ENCODE data around the gene CSRNP2.
"Not testable (repeated sequence)": the region's sequence is repeated elsewhere in the genome, so short reads cannot be mapped to it uniquely, and the experiment has no call there.

Gene CSRNP2, protein sequence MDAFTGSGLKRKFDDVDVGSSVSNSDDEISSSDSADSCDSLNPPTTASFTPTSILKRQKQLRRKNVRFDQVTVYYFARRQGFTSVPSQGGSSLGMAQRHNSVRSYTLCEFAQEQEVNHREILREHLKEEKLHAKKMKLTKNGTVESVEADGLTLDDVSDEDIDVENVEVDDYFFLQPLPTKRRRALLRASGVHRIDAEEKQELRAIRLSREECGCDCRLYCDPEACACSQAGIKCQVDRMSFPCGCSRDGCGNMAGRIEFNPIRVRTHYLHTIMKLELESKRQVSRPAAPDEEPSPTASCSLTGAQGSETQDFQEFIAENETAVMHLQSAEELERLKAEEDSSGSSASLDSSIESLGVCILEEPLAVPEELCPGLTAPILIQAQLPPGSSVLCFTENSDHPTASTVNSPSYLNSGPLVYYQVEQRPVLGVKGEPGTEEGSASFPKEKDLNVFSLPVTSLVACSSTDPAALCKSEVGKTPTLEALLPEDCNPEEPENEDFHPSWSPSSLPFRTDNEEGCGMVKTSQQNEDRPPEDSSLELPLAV

DNA sequence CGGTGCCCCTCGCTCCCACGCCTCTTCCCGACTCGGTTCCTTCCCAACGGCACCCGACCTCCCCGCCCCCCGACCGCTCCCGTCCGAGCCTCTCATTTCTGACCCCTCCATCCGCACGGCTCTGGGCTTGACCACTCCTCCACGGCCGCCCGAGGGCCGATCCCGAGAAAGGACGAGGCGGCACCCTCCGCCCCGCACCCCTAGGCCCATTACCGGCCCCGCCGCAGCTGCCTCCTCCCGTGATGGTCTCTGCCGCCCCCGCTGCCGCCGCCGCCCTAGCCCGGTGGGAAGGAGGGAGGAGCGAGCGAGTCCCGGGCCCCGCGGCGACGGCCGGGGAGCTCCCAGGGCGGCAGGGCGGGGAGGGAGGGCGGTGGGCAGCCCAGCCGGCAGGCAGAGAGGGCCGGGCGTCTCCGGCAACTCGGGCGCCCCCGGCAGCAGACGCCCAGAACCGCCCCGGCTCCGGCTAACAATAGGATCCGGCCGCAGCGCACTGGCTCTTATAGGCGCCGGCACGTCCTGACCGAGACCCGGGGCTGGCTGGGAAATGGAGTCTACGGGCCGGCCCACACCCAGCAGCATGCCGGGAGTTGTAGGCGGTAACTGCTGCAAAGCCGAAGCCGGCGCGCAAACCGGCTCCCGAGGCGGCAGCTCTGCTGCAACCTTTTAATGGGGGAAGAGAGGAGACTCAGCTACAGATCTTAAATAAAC lies at the start of gene CSRNP2:
CSRNP2 (minus strand) TSS at position 471 of the 708 bp plus-strand sequence. CDS start 7,035 bp downstream, outside the sequence.
- DNase-seq = peak; percentile 97

DNA sequence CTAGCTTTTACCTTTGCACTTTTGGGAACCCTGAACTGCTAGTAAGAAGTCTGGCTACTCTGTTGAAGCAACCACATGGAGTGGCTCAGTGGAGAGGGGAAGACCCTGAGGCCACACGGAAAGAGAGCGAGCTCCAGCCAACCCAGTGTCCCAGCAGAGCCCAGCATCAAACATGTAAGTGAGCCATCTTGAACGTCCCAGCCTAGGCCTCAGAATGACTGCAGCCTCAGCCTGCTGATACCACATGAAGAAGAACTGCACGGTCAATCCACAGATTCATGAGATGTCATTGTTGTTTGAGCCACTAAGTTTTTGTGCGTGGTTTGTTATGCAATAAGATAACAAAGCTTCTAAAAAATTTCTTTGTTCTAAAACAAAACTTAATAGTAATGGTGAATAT lies 49.3 kb upstream of the CSRNP2 start:
- no peak for DNase-seq

DNA sequence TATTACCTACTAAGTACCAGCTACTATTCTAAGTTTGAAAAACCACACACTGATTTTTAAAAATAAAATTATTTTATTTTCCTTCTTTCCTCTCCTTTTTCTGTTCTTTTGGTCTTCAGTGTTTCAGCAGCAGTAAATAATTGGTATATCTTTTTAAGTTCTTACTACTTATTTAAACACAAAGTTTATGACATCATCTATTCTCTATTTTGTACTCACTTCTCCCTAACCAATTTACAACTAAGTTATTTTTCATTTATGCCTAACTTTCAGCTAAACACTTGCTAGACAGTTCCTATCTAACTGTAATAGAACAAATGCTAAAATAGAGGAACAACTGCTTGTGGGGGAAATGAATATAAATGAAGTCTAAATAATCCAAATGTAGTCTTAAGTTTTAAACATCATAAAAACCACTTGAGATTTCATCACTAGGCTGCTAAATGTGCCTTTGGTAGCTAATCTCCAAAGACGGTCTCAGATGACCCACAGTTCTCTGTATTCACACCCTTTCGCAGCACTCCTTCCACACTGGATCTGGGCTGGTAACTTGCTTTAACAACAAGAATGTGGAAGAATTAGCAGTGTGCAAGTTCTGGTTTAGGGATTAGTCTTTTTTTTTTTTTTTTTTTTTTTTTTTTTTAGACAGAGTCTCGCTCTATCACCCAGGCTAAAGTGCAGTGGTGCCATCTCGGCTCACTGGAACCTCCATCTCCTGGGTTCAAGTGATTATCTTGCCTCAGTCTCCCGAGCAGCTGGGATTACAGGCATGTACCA lies 48.5 kb upstream of the CSRNP2 start:
- DNase-seq = no peak

DNA sequence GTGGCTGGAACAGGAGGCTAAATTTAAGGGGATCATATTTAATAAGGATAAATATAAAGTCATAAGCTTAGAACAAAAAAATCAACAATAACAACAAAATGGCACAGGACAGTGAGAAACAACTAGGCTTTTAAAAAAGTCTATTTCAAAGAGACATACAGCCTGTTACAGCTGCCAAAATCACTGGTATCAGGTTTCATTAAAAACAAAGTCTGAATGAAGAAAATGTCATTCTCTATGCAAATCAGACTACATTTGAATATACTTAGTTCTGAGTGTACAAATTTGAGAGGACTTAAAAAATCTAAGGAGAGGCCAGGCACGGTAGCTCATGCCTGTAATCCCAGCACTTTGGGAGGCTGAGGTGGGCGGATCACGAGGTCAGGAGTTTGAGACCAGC lies 45.5 kb upstream of the CSRNP2 start:
- no peak for DNase-seq

DNA sequence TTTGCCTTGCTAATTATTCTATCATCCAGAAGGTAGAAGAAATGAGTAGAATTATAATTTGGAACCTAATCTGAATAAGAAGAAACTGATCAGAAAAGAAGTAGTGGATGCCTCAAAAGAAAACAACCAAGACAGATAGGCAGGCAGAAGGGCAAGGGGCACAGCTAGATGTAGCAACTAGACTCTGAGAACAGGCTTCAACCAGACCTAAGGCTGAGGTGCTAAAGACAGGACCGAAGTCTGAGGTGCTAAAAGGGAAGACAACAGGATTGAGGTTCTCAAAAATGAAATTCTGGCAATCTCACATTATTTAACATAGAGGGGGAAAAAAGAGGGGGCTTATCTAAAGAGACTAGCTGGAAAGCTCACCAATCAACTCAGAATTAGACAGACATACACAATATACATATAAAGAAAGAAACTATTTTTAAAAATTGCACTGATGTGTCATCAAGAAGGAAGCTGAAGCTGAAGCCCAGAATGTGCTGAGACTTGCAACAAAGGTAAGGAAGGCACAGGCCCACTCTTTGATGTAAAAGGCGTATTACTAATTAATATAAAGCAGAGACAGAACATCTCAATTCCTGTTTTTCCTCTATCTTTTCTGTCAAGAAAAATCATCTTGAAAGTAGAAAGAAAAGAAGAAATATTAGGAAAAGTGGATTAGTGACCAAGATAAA lies 43.8 kb upstream of the CSRNP2 start:
- DNase-seq = no peak

DNA sequence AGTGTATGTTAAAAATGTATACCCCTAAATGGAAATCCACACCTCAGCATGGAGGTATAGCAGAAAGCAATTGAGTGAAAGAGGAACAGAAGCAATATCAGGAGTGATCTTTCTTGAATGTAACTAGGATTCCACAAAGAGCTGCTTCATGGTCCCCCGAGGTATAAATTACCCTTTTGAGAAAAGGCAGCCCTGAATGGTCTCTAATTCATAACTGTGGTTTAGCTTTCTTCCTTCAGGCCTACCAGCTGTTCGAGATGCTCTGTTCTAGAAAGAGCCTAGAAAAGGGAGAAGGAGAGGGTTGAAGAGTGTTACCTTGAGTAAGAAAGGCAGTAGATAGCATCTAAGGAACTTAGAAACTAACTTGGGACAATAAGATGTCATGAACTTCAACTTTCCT lies 42.9 kb upstream of the CSRNP2 start:
- no peak for DNase-seq

DNA sequence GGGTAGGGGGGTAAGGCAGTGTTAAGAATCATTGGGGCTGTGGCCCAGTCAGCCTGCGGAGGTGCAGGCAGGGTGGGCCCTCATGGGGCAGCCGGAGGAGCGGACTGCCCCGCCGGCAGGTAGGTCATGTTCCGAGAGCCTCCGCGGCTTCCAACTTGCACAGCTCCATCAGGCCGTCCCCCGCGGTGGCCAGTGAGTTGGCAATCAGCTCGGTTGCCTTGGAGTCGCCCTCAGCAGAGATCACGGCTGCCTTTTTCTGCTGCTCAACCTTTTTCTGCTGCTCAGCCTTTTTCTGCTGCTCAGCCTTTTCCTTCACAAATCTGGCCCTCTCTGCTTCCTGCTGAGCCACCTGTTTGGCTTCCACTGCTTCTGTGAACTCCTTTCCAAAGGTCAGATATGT lies 41.1 kb upstream of the CSRNP2 start:
- DNase-seq = no peak

DNA sequence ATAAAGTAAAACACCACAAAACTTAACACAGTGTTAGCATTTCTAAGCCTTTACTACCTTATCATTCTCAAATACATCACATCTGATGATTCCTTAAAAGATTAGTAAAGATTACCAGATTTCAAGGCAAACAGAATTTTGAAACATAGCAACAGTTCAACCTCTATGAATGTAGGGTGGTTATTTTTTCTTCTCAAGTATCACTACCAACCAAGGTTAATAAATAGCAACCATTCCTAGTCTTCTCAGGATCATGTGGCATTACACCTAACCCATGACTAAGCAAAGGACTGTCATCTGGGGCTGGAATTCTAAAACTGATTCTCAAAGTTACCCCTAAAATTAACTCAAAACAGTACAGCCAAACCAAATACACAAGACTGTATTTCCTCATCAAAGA lies 39.4 kb upstream of the CSRNP2 start:
- DNase-seq = no peak

DNA sequence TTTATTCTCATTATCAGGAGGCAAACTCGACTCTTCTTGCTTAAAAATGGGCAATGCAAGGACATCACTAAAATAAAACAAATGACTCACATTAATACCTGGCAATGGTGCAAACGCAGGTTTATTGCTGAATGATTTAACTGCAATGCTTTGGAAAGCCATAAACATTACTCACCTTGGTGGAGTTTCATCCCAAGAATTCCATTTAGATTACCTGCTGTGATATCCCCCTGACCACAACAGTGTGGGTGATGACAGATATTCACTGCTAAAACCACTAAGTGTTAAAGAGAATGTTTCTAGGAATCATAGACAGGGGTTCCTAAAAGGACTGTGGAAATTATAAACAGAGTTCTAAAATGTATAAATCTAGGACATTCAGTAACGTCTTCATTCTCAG lies 35.3 kb upstream of the CSRNP2 start:
- DNase-seq = no peak

DNA sequence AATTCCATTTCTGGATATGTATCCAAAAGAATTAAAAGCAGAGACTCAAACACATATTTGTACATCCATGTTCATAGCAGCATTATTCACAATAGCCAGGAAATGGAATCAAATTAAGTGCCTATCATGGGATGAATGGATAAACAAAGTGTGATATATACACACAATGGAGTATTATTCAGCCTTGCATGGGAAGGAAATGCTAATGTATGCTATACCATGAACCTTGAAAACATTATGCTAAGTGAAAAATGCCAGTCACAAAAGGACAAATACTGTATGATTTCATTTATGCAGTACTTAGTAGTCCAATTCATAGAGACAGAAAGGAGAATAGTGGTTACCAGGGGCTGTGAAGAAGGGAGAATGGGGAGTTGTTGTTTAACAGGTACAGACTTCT lies 32.1 kb upstream of the CSRNP2 start:
- DNase-seq = no peak

DNA sequence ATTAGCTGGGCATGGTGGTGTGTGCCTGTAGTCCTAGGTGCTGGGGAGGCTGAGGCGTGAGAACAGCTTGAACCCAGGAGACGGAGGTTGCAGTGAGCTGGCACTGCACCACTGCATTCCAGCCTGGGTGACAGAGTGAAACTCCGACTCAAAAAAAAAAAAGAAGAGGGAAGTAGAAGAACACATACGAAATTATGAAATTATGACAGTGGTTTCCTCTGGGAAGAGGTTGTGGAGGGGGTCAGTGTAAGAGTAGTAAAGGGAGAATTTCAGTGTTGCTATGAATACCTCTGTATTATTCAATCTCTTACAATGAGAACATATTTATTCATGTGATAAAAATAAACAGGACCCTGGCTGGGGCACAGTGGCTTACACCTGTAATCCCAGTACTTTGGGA lies 24.7 kb upstream of the CSRNP2 start:
- no peak for DNase-seq

DNA sequence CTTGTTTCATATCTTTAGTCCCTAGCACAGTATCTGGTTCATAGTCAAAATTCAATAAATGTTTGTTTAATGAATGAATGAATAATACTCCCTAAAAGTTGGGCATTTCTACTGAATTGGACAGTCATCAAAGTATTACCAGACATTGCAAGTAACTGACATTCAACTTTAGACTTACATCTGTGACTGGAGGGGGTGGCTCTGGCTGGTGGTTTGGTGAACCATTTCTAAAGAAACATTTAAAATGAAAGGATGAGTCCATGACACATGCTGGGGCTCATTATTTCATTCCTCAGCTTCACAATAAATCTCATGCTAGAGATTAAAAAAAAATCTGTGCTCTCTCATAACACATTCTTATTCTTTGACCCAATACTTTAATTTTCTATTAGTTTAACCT lies 20.6 kb upstream of the CSRNP2 start:
- no peak for DNase-seq

DNA sequence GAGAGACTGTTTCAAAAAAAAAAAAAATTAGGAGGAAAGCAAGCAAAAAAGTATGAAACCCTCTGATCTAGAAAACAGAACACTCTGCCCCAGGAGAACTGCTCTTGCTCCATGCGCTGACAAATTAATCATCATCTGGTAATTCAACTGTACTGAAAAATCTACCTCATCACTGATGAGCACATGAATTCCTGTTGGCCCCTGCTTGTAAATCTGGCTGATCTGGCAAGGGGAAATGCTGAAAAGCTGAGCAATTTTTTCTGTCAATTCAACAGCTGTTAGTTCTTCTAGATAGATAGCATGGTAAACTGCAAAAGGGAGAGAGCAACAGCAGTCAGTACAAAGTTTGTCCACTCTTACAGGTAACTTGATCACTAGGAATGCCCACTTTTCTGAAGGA lies 15.2 kb upstream of the CSRNP2 start:
- DNase-seq = no peak

DNA sequence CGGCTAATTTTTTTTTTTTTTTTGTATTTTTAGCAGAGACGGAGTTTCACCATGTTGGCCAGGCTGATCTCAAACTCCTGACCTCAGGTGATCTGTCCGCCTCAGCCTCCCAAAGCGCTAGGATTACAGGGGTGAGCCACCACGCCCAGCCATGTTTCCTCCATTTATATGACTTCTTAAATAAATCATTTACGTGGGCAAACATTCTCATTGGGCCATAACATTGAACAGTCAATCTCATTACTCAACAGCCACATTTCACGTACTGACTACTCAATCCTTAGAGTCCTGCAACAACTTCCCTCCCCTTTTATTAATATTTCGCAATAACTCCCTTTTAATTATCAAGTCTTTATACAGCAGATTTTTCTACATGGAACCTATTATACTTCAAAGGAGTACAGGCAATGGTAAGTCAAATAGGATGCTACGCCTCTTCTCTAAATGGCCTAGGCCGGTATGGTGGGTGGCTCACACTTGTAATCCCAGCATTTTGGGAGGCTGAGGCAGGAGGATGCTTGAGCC lies 7.4 kb upstream of the CSRNP2 start:
- no peak for DNase-seq

DNA sequence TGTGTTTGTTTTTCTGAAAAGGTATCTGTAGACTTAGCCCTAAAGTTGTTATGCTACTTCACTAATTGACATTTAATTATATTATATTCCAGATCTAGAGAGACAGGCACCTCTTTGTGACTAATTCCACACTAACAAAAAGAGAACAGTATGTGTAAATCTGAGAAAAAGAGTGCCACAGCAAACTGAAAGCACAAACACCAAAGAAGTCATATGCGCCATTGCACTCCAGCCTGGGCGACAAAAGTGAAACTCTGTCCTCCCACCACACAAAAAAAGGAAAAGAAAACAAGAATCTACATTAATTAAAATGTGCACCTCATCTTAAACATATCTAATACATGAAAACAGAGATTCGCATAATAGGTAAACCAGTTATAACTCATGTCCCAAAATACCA lies 4.4 kb upstream of the CSRNP2 start:
- peak; percentile 46 for DNase-seq

DNA sequence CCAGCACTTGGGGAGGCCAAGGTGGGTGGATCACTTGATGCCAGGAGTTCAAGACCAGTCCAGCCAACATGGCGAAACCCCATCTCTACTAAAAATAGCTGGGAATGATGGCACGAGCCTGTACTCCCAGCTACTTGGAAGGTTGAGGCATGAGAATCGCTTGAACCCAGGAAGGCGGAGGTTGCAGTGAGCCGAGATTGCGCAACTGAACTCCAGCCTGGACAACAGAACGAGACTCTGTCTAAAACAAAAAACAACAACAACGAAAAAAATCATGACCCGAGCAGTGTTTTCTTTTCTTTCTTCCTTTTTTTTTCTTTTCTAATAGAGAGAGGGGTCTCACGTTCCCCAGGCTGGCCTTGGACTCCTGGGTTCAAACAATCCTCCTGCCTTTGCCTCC lies 3.5 kb upstream of the CSRNP2 start:
- no peak for DNase-seq

DNA sequence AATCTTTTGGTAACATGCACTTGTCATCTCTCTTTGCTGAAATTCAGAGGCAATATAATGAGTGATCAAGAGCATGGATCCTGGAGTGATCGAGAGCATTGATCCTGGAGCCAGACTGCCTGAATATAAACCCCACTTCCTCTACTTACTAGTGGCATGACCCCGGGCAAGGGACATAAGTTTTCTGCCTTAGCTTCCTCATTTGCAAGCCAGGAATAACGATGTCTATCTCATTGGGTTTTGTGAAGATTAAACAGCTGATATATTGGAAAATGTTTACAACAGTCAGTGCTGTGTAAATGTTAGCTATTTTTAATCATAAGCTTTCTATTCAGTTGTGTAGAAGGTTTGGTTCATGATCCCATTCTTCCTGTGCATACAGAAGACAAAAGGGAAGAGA lies 2.4 kb upstream of the CSRNP2 start:
- no peak for DNase-seq

DNA sequence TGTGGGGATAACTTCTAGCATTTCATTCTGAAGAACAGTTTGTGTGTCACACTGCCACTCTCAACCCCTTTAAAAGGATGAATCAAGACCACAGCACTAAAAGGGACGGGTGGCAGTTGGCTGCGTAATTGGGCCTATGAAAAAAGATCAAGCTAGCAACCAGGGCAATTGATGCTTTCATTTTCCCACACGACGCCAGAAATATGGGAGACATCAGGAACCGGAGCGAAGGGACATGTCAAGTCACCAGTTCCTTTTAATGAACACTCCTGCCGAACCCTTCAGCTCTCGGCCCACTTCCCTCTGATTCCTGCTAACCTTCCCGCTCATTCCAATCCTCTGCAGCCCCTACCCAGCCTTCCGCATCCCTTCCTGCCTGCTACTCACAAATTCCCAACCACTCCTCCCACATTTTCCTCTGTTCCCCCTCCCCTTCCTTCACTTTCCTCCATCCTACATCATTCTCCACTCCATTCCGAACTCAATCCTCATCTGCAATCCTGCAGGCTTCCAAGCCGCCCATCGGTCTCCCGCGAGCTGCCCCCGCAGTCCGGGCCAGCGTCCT lies 753 bp downstream of the CSRNP2 start:
- peak; percentile 27 for DNase-seq

DNA sequence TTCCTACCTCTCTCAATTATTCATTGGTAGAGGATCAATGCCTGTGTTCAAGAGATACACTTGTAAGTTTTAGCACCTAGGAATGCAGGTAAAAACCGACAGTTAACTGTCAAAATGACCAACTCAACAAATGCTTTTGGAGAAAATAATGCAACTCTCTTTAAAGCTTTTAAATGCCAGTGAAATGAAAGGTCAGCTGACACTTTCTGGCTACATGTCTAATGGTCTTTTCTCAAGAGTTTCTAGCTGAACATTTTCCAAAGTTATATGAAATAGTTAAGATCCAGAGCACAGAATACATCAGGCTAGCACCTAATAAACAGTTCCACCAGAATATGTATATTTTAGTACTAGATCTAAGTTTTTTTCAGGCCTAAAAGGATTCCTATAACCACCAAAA lies 2.0 kb downstream of the CSRNP2 start:
- no peak for DNase-seq

DNA sequence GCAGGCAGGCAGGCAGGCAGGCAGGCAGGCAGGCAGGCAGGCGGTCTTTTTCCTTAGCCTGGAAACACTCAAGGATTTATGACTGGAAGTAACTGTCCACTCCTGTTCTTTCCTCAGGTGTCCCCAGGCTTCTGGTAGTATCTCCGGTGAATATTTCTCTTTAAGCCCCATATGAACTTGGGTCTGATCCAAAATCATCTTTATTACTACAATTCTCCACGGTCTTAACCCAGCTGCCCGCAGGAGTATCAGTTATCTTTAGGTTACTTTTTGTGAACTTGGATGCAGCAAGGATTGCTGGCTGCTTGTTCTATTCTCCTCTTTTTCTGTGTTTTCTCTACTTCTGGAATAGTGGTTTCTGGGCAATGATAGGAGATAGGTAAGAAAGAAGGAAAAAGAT lies 3.3 kb downstream of the CSRNP2 start:
- DNase-seq = no peak

DNA sequence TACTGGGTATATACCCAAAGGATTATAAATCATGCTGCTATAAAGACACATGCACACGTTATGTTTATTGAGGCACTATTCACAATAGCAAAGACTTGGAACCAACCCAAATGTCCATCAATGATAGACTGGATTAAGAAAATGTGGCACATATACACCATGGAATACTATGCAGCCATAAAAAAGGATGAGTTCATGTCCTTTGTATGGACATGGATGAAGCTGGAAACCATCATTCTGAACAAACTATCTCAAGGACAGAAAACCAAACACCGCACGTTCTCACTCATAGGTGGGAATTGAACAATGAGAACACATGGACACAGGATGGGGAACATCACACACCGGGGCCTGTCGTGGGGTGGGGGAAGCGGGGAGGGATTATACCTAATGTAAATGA lies 4.5 kb downstream of the CSRNP2 start:
- DNase-seq = not testable (repeated sequence)

DNA sequence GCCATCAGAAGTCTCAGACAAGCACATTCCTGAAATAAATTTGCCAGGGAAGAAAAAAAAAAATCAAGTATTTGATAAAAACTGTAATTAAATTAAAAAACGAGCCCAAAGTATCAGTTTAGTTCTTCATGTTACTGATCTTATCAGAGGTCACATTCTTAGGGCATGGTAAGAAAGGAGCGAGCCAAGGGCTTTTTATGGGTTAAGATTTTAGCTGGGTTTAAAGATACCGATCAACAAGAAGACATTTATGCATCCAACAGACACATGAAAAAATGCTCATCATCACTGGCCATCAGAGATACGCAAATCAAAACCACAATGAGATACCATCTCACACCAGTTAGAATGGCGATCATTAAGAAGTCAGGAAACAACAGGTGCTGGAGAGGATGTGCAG lies 5.0 kb downstream of the CSRNP2 start:
- not testable (repeated sequence) for DNase-seq
